OCI-LY7 (cell line): ENCODE results near the gene LDHAL6B. TPM values are rescaled to one million over a fixed set of nuclear protein-coding genes. Genes with fewer than 3 reads are reported as not detected.
A peak's percentile ranks its signal among the peaks of the same experiment; 100 is the strongest.

Experiments used
- BruUV-seq: library from RNA; stranded (reverse); fragments of 400-500 nt; replicated peaks from 2 replicates; lab custom pipeline; 2021; lab: Mats Ljungman, UMichigan
- CTCF ChIA-PET: fragments of 300-600 bp; sonication (Branson Sonifier 250); formaldehyde crosslinking; loops from one replicate; lab custom pipeline; 2022; ENCODE audit warnings: antibody characterized with exemption; ENCODE audit not compliant: unreplicated experiment; lab: Charles Lee
- POLR2A ChIA-PET: fragments of 300-600 bp; sonication (Branson Sonifier 250); formaldehyde crosslinking; loops from one replicate; lab custom pipeline; 2022; ENCODE audit warnings: antibody characterized with exemption; lab: Charles Lee
- DNase-seq: peaks from one replicate; pipeline ENCODE4 v3.0.0-alpha.2; 2015; ENCODE audit warnings: low spot score
- H2AFZ ChIP-seq: fragments of 200-600 bp; sonication (generic), shearing (Covaris generic); 2 replicates; pipeline ENCODE4 v1.6.1; 2014; ENCODE audit warnings: mild to moderate bottlenecking, antibody characterized with exemption, low read length, moderate library complexity
- H3K27ac ChIP-seq: fragments of 200-600 bp; sonication (generic); 2 replicates; pipeline ENCODE4 v1.5.1; 2014; ENCODE audit warnings: mixed run types, low read depth, mild to moderate bottlenecking, moderate library complexity, low read length, inconsistent platforms; ENCODE audit not compliant: poor library complexity, severe bottlenecking
- H3K36me3 ChIP-seq: fragments of 200-600 bp; sonication (generic); 2 replicates; pipeline ENCODE4 v1.6.1; 2014; ENCODE audit warnings: mild to moderate bottlenecking, antibody characterized with exemption, low read length, moderate library complexity, mixed read lengths; ENCODE audit not compliant: insufficient read depth
- H3K4me1 ChIP-seq: fragments of 200-600 bp; sonication (generic); 2 replicates; pipeline ENCODE4 v1.5.1; 2014; ENCODE audit warnings: mild to moderate bottlenecking, low read length; ENCODE audit not compliant: insufficient read depth, poor library complexity, severe bottlenecking
- H3K4me2 ChIP-seq: fragments of 200-600 bp; sonication (generic); 2 replicates; pipeline ENCODE4 v1.6.1; 2014; ENCODE audit warnings: mild to moderate bottlenecking, low read length
- H3K4me3 ChIP-seq: fragments of 200-600 bp; sonication (generic); 2 replicates; pipeline ENCODE4 v1.5.1; 2014; ENCODE audit warnings: mild to moderate bottlenecking, low read depth, low read length; ENCODE audit not compliant: poor library complexity, severe bottlenecking
- H3K79me2 ChIP-seq: fragments of 200-600 bp; sonication (generic); 2 replicates; pipeline ENCODE4 v1.6.1; 2016; ENCODE audit warnings: low read depth, mild to moderate bottlenecking, low read length, moderate library complexity, mixed read lengths; ENCODE audit not compliant: insufficient read depth
- H3K9me2 ChIP-seq: fragments of 200-600 bp; sonication (generic); 2 replicates; pipeline ENCODE4 v1.6.1; 2016; ENCODE audit warnings: mild to moderate bottlenecking, low read length, mixed read lengths; ENCODE audit not compliant: insufficient read depth
- H3K9me3 ChIP-seq: fragments of 200-600 bp; sonication (generic); 2 replicates; pipeline ENCODE4 v1.6.1; 2014; ENCODE audit warnings: mild to moderate bottlenecking, mixed run types, low read length, mixed read lengths
- H4K20me1 ChIP-seq: fragments of 200-600 bp; sonication (generic); 2 replicates; pipeline ENCODE4 v1.6.1; 2014; ENCODE audit warnings: mild to moderate bottlenecking, antibody characterized with exemption, low read length, moderate library complexity, mixed read lengths; ENCODE audit not compliant: insufficient read depth
- CTCF ChIP-seq: fragments of 200-600 bp; sonication (generic); conservative IDR thresholded peaks from 2 replicates; pipeline ENCODE4 v1.5.1; 2014; ENCODE audit warnings: mild to moderate bottlenecking, antibody characterized with exemption, low read length, moderate library complexity, mixed read lengths
- EZH2phosphoT487 ChIP-seq: fragments of 200-600 bp; sonication (generic); IDR thresholded peaks from 2 replicates; pipeline ENCODE4 v1.6.1; 2018; ENCODE audit warnings: low read depth, borderline replicate concordance, mild to moderate bottlenecking, mixed run types, antibody characterized with exemption, low read length, moderate library complexity, mixed read lengths
- intact Hi-C: fragments of 100-400 bp; cut with micrococcal nuclease; formaldehyde crosslinking; loops from one replicate; pipeline ENCODE4 v1.10.0; 2022; ENCODE audit not compliant: unreplicated experiment
- total RNA-seq, 2 experiments: library from RNA; depleted of rRNA in 1 of 2; stranded (reverse); fragments of >200 nt in 1 of 2; shearing (Covaris generic) in 1 of 2; gene quantifications; 2 replicates each; pipeline ENCODE4 v1.2.3, GENCODE V29; 2014 to 2022

Gene LDHAL6B
- total RNA-seq, 2 experiments from 2014 or later = 0.09 TPM; not detected in 1

GRCh38 chr15:59172289-59172901 lies 34.2 kb upstream of the LDHAL6B start:
- ChIA-PET CTCF (no interaction called here), POLR2A (interaction anchor here (0.6 to 0.9 kb wide), 2 partner anchors 31 to 165 kb away, joined by 3 to 4 read pairs; no protein-coding TSS in a partner anchor)
- intact Hi-C loops = no loop called here
- H3K4me1 ChIP-seq = no peaks in the 10 kb centered on the region
- no peaks in the 10 kb centered on the region for H3K36me3 ChIP-seq
- H3K79me2 ChIP-seq = no peaks in the 10 kb centered on the region
- H3K4me3 ChIP-seq = no peak overlapping the region
- H3K9me3 ChIP-seq = no peaks in the 10 kb centered on the region
- no peak overlapping the region for H3K27ac ChIP-seq
- BruUV-seq = no TSS peak
- H3K9me2 ChIP-seq = no peaks in the 10 kb centered on the region
- H4K20me1 ChIP-seq = no peaks in the 10 kb centered on the region
- no peak overlapping the region for H2AFZ ChIP-seq
- no peak for DNase-seq
- TF ChIP-seq EZH2phosphoT487 (no peak), CTCF (peak; percentile 47; the same call in 1 of the 2 replicates)
- H3K4me2 ChIP-seq = no peak overlapping the region

DNA sequence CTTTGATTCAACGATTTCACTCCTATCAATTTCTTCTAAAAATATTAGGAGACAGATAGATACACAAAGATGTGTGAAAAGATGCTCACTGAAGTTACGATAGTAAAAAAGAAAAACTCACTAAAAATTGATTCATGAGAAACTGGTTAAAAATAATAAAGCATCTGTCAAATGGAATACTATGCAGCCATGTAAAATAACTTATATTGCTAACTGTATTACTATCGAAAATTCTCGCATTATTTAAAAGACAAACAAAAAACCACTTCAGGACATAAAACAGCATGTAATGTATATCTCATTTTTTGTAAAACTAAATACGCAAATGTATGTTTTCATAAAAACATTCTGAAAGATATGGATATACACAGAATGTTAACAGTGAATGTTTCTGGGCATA lies 33.4 kb upstream of the LDHAL6B start:
- BruUV-seq = no TSS peak
- Histone ChIP-seq H2AFZ (no peak overlapping the region), H3K9me3 (no peaks in the 10 kb centered on the region), H4K20me1 (no peaks in the 10 kb centered on the region), H3K9me2 (no peaks in the 10 kb centered on the region), H3K4me2 (no peak overlapping the region), H3K4me1 (no peaks in the 10 kb centered on the region), H3K4me3 (no peak overlapping the region), H3K27ac (no peak overlapping the region), H3K79me2 (no peaks in the 10 kb centered on the region), H3K36me3 (no peaks in the 10 kb centered on the region)
- ChIA-PET CTCF (no interaction called here), POLR2A (interaction anchor here (0.6 to 1.0 kb wide), 2 partner anchors 10 to 165 kb away, joined by 3 to 4 read pairs; no protein-coding TSS in a partner anchor)
- intact Hi-C loops = no loop called here
- TF ChIP-seq EZH2phosphoT487 = no peak
- no peak for TF ChIP-seq CTCF
- no peak for DNase-seq
